OCI-LY7 (cell line): Measurements from ENCODE around the gene ZFAND2B. TPM values are rescaled to one million over a fixed set of nuclear protein-coding genes. Genes with fewer than 3 reads are reported as not detected.

Source experiments
- Bru-seq: library from RNA; stranded (reverse); fragments of 400-500 nt; gene quantifications from one replicate; lab custom pipeline; 2021; lab: Mats Ljungman, UMichigan
- BruChase-seq, 2 experiments: library from RNA; stranded (reverse); fragments of 400-500 nt; gene quantifications; one replicate each; lab custom pipeline; 2021; lab: Mats Ljungman, UMichigan
- BruUV-seq: library from RNA; stranded (reverse); fragments of 400-500 nt; replicated peaks from 2 replicates; lab custom pipeline; 2021; lab: Mats Ljungman, UMichigan
- CTCF ChIA-PET: fragments of 300-600 bp; sonication (Branson Sonifier 250); formaldehyde crosslinking; loops from one replicate; lab custom pipeline; 2022; ENCODE audit warnings: antibody characterized with exemption; ENCODE audit not compliant: unreplicated experiment; lab: Charles Lee
- POLR2A ChIA-PET: fragments of 300-600 bp; sonication (Branson Sonifier 250); formaldehyde crosslinking; loops from one replicate; lab custom pipeline; 2022; ENCODE audit warnings: antibody characterized with exemption; lab: Charles Lee
- DNase-seq: peaks from one replicate; pipeline ENCODE4 v3.0.0-alpha.2; 2015; ENCODE audit warnings: low spot score
- H2AFZ ChIP-seq: fragments of 200-600 bp; sonication (generic), shearing (Covaris generic); 2 replicates; pipeline ENCODE4 v1.6.1; 2014; ENCODE audit warnings: mild to moderate bottlenecking, antibody characterized with exemption, low read length, moderate library complexity
- H3K27ac ChIP-seq: fragments of 200-600 bp; sonication (generic); 2 replicates; pipeline ENCODE4 v1.5.1; 2014; ENCODE audit warnings: mixed run types, low read depth, mild to moderate bottlenecking, moderate library complexity, low read length, inconsistent platforms; ENCODE audit not compliant: poor library complexity, severe bottlenecking
- H3K36me3 ChIP-seq: fragments of 200-600 bp; sonication (generic); 2 replicates; pipeline ENCODE4 v1.6.1; 2014; ENCODE audit warnings: mild to moderate bottlenecking, antibody characterized with exemption, low read length, moderate library complexity, mixed read lengths; ENCODE audit not compliant: insufficient read depth
- H3K4me1 ChIP-seq: fragments of 200-600 bp; sonication (generic); 2 replicates; pipeline ENCODE4 v1.5.1; 2014; ENCODE audit warnings: mild to moderate bottlenecking, low read length; ENCODE audit not compliant: insufficient read depth, poor library complexity, severe bottlenecking
- H3K4me2 ChIP-seq: fragments of 200-600 bp; sonication (generic); 2 replicates; pipeline ENCODE4 v1.6.1; 2014; ENCODE audit warnings: mild to moderate bottlenecking, low read length
- H3K4me3 ChIP-seq: fragments of 200-600 bp; sonication (generic); 2 replicates; pipeline ENCODE4 v1.5.1; 2014; ENCODE audit warnings: mild to moderate bottlenecking, low read depth, low read length; ENCODE audit not compliant: poor library complexity, severe bottlenecking
- H3K79me2 ChIP-seq: fragments of 200-600 bp; sonication (generic); 2 replicates; pipeline ENCODE4 v1.6.1; 2016; ENCODE audit warnings: low read depth, mild to moderate bottlenecking, low read length, moderate library complexity, mixed read lengths; ENCODE audit not compliant: insufficient read depth
- H3K9me2 ChIP-seq: fragments of 200-600 bp; sonication (generic); 2 replicates; pipeline ENCODE4 v1.6.1; 2016; ENCODE audit warnings: mild to moderate bottlenecking, low read length, mixed read lengths; ENCODE audit not compliant: insufficient read depth
- H3K9me3 ChIP-seq: fragments of 200-600 bp; sonication (generic); 2 replicates; pipeline ENCODE4 v1.6.1; 2014; ENCODE audit warnings: mild to moderate bottlenecking, mixed run types, low read length, mixed read lengths
- H4K20me1 ChIP-seq: fragments of 200-600 bp; sonication (generic); 2 replicates; pipeline ENCODE4 v1.6.1; 2014; ENCODE audit warnings: mild to moderate bottlenecking, antibody characterized with exemption, low read length, moderate library complexity, mixed read lengths; ENCODE audit not compliant: insufficient read depth
- CTCF ChIP-seq: fragments of 200-600 bp; sonication (generic); conservative IDR thresholded peaks from 2 replicates; pipeline ENCODE4 v1.5.1; 2014; ENCODE audit warnings: mild to moderate bottlenecking, antibody characterized with exemption, low read length, moderate library complexity, mixed read lengths
- EZH2phosphoT487 ChIP-seq: fragments of 200-600 bp; sonication (generic); IDR thresholded peaks from 2 replicates; pipeline ENCODE4 v1.6.1; 2018; ENCODE audit warnings: low read depth, borderline replicate concordance, mild to moderate bottlenecking, mixed run types, antibody characterized with exemption, low read length, moderate library complexity, mixed read lengths
- intact Hi-C: fragments of 100-400 bp; cut with micrococcal nuclease; formaldehyde crosslinking; loops from one replicate; pipeline ENCODE4 v1.10.0; 2022; ENCODE audit not compliant: unreplicated experiment
- long read RNA-seq: library from polyadenylated mRNA; stranded (forward); transcript quantifications from one replicate; pipeline ENCODE4 v2.0.0, GENCODE V29; 2022
- total RNA-seq, 2 experiments: library from RNA; depleted of rRNA in 1 of 2; stranded (reverse); fragments of >200 nt in 1 of 2; shearing (Covaris generic) in 1 of 2; gene quantifications; 2 replicates each; pipeline ENCODE4 v1.2.3, GENCODE V29; 2014 to 2022

The ZFAND2B gene
- total RNA-seq (2014; rRNA removed; shearing (Covaris generic)) = 42.4 and 51.6 TPM in 2 replicates
- total RNA-seq (2022) = 35.3 and 35.9 TPM in 2 replicates
- percentile 55 among the genes with signal in this experiment for Bru-seq, nascent RNA
- percentile 59 among the genes with signal in this experiment for BruChase-seq, experiment 1, labeled RNA remaining after a 6-hour chase
- BruChase-seq, experiment 2, labeled RNA remaining after a 2-hour chase = percentile 62 among the genes with signal in this experiment
- long read RNA-seq, transcript ZFAND2B-201 (9 exons, 1,314 nt) = minor isoform, 8 of 54 reads
- long read RNA-seq, transcript ZFAND2B-212 (10 exons, 1,199 nt) = major isoform, 22 of 54 reads
- long read RNA-seq, partial matches to known transcripts = 4 of 54 reads
- long read RNA-seq, other reads (novel, unspliced or antisense) = 14 of 54 reads

- TSS peak; percentile 86 for BruUV-seq
Observed at GRCh38 chr2:219206328-219207133, at the start of gene ZFAND2B. Gene ZFAND2B, plus strand, starts transcription at chr2:219206782. Its CDS starts 206 bp downstream, at chr2:219206988.

GRCh38 chr2:219157396-219157795, 49.2 kb upstream of the ZFAND2B start:
- Histone ChIP-seq H4K20me1 (no peaks in the 10 kb centered on the region), H3K4me1 (peaks cover 11% of the 10 kb centered on the region), H3K36me3 (peaks cover 10% of the 10 kb centered on the region; the same call in 1 of the 2 replicates), H3K9me3 (no peaks in the 10 kb centered on the region), H3K4me2 (no peak overlapping the region), H3K27ac (no peak overlapping the region), H2AFZ (no peak overlapping the region), H3K9me2 (no peaks in the 10 kb centered on the region), H3K79me2 (peaks cover 3% of the 10 kb centered on the region; the same call in 1 of the 2 replicates), H3K4me3 (no peak overlapping the region)
- POLR2A ChIA-PET = no interaction called here
- CTCF ChIA-PET = interaction anchor here (0.6 kb wide), 1 partner anchor 280 kb away, joined by 5 read pairs; no protein-coding TSS in a partner anchor
- intact Hi-C loops = no loop called here
- TF ChIP-seq CTCF (no peak), EZH2phosphoT487 (no peak)
- no peak for DNase-seq
- no TSS peak for BruUV-seq

More at GRCh38 chr2:219206328-219207133, at the start of gene ZFAND2B:
- Histone ChIP-seq H3K4me3 (peak within 1 kb of the TSS; percentile 69), H2AFZ (peak within 1 kb of the TSS; percentile 85), H3K9me3 (peaks cover 8% of the 10 kb centered on the region; the same call in 1 of the 2 replicates), H4K20me1 (no peaks in the 10 kb centered on the region), H3K36me3 (peaks cover 38% of the 10 kb centered on the region), H3K79me2 (peaks cover 4% of the 10 kb centered on the region; the same call in 1 of the 2 replicates), H3K9me2 (no peaks in the 10 kb centered on the region), H3K27ac (peak within 1 kb of the TSS; percentile 76), H3K4me1 (peaks cover 17% of the 10 kb centered on the region), H3K4me2 (peak within 1 kb of the TSS; percentile 93)
- no peak for TF ChIP-seq EZH2phosphoT487
- no peak for TF ChIP-seq CTCF
- intact Hi-C loops = loop anchor here (1.0 kb wide), 6 partner anchors 23 to 71 kb away; partner anchors contain the start of genes ANKZF1, ATG9A, GLB1L and NHEJ1
- CTCF ChIA-PET = interaction anchor here (0.5 to 1.4 kb wide), 3 partner anchors 9 to 89 kb away, joined by 4 to 7 read pairs (median 5); no protein-coding TSS in a partner anchor
- POLR2A ChIA-PET = interaction anchor here (0.6 to 2.0 kb wide), 20 partner anchors 10 to 86 kb away, joined by 3 to 23 read pairs (median 4); partner anchors contain the start of genes CNPPD1, DNAJB2, GLB1L and STK16
- peak; percentile 97 for DNase-seq
